ENCODE measurements around the gene C5orf22.
"Not testable (repeated sequence)": the region's sequence is repeated elsewhere in the genome, so short reads cannot be mapped to it uniquely, and the experiment has no call there.

C5orf22 gene

GRCh38 chr5:31556461-31556860, 24.4 kb downstream of the C5orf22 start:
- DNase-seq = no peak

DNA sequence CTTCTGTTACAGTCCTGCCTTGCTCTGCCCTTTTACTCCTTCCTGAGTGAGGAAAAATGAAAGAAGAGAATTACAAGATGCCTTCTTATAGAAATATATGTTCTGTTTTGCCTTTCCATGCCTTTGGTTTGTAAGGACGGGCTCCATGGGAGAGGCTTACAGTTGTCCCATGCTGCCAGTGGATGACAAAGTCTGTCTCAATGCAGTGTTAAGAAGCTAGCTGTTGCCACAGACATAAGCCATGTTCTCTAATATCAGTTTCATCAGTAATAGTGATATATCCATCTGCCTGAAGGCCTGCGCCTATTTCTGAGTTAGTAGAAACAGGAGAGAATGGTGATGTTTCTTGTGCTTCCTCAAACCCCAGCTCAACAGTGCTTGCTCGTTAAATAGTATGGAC, 27.8 kb downstream of the C5orf22 start:
- no peak for DNase-seq

GRCh38 chr5:31561946-31562345, 29.8 kb downstream of the C5orf22 start:
- DNase-seq = no peak

- DNase-seq = no peak
Observed at GRCh38 chr5:31563216-31563615, 31.1 kb downstream of the C5orf22 start.

DNA sequence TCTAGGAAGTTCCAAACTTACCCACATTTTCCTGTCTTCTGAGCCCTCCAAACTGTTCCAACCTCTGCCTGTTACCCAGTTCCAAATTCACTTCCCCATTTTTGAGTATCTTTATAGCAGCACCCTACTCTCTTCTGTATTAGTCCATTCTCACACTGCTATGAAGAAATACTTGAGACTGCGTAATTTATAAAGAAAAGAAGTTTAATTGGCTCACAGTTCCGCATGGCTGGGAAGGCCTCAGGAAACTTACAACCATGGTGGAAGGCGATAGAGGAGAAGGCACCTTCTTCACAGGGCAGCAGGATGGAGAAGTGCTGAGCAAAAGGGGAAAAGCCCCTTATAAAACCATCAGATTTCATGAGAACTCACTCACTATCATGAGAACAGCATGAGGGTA, 34.3 kb downstream of the C5orf22 start:
- not testable (repeated sequence) for DNase-seq

- no peak for DNase-seq
Observed at GRCh38 chr5:31568302-31568835, 36.3 kb downstream of the C5orf22 start.

- no peak for DNase-seq
Observed at GRCh38 chr5:31569068-31569467, 37.0 kb downstream of the C5orf22 start.

DNA sequence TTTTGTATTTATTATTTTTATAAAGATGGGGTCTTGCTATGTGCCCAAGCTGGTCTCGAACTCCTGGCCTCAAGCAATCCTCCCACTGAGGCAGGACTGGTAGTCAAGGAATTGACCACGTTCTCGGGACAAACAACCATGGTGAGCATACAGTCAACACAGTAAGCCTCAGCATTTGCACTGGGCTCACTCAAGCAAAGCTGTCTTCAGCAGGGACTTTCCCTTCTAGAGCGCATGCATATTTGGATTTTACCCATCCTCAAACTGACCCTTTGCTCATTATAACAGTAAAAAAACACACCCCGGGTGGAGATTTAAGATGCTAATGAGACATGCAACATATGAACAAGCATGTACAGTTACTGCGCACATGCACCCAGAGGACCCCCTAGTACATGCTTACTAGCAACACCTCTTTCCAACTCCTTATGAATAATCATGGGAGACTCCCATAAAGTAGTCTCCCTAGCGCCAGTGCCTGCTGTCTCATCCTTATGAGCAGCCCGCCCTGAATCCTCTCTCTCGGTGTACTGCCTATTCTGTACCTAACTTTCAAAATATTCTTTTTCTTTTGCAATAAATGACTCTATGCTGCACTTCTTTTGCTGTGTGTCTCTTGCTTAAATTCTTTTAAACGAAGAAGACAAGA, 41.5 kb downstream of the C5orf22 start:
- no peak for DNase-seq

DNA sequence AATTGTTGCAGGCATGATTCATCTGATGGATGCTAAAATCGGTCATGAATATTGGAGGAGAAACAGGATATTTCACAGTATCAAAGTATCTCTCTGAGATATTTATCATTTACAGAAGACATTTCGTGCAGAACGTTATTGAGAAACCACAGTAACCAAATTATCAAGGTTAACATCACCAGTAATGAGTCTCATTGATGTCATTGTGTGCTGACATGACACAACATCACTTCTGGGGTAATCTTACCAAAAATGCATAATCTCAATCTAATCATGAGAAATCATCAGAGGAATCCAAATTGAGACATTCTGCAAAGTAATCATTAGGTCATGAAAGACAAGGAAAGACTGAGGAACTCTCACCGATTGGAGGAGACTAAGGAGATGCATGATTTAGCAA, 42.7 kb downstream of the C5orf22 start:
- DNase-seq = no peak

DNA sequence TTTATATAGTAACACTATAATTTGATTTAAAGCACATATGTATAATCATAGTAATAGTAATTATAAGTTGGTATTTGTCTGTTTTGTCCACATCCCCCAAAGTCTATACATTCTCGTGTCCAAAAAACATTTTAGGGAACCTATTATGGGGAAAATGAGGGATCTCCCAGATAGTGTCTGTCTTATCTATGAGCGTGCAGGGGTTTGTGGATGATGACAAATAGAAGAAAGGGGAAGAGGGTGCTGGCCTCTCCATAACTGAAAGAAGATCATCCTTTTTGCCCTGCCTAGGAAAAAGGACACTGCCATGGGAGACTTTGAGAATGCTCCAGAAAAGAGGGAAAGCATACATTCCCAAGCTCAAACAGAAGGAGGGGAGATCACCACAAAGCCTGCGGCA, 45.3 kb downstream of the C5orf22 start:
- no peak for DNase-seq

GRCh38 chr5:31579558-31579957, 47.5 kb downstream of the C5orf22 start:
- no peak for DNase-seq

DNA sequence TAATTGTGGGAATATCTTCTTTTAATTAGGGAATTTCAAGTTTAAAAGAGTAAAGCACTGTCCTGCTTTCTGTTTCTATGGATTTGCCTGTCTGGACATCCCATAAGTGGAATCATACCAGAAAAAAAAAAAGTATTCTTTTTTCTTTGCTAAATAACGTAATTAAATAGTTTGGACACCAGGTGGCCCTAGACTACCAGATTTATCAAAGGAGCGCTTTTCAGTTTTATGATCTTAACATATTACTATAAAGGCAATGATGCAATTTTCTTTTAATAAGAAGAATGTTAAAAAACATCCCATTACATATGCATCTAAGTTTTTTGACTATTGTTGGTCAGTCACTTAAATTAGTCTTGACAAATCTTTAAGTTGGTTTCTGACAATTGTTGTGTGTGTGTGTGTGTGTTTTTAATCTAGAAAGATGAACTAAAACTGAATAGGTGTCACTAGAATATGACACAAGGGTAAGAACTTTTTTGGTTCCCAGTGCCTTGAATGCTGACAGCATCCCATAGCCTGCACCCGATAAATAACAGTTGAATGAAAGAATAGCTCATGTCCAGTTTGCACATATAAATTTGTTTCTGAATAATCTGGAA, 49.5 kb downstream of the C5orf22 start:
- no peak for DNase-seq

DNA sequence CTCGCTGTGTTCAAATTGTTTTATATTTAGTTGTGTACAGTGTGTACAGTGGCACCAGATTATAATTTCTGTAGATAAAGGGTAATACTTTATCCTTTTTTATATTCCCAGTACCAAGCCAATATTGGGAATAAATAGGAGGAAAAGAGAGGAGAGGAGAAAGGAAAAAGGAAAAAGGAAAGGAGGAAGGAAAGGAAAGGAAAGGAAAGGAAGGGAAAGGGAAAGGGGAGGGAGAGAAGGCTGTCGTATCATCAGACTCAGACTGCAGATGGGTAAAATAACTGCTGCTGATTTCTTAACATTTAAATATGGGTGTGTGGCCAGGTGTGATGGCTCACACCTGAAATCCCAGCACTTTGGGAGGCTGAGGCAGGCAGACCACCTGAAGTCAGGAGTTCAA, 51.0 kb downstream of the C5orf22 start:
- DNase-seq = no peak

DNA sequence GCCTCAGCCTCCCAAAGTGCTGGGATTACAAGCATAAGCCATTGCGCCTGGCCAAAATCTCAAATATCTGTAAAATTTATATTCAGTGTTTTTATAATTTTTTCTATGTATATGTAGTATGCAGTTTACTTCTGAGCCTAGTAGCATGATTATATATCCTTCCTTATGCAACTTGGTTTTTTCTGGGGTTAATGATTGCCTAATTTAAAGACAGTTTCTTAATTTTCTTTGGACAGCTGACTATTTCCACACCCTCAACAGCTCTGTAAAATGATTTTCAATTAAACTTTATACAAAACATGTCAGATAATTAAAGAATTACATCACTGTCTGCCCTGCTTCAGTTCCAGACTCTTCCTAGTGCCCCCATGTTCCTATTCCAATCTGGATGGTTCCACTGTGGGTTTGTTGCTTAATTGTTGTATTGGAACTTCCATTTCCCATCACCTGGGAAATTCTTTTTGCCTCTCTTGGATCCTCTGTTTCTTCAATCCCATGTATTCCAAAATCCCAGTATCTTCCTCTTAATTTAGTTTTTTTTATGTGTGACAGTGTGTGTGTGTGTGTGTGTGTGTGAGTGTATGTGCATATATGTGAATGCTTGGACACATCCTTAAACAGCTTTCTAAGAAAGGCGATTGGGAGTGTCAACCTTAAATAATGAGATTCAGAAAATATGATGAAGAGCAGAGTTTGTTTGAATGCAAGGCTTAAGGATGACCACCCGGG, 53.2 kb downstream of the C5orf22 start:
- DNase-seq = no peak

- DNase-seq = no peak
Observed at GRCh38 chr5:31585895-31586270, 53.8 kb downstream of the C5orf22 start.

- DNase-seq = no peak
Observed at GRCh38 chr5:31587546-31587945, 55.4 kb downstream of the C5orf22 start.

DNA sequence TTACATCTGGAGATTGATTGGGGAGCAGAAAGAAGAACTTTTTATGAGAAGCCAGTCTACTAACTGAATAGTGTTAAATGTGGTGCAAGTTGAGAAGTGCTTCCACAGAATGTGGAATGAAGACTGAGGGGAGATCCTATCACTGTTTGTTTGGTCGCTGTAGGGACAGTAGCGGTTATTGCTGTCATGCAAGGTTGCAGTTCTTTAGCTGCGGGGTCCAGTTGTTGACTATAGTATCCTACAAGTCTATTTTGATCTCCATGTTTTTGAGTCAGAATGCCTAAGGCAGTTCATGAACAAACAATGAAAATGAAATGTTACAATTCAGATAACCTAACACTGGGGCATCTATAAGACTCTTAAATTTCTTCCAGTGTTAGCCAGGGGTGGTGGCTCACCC, 61.6 kb downstream of the C5orf22 start:
- DNase-seq = no peak

DNA sequence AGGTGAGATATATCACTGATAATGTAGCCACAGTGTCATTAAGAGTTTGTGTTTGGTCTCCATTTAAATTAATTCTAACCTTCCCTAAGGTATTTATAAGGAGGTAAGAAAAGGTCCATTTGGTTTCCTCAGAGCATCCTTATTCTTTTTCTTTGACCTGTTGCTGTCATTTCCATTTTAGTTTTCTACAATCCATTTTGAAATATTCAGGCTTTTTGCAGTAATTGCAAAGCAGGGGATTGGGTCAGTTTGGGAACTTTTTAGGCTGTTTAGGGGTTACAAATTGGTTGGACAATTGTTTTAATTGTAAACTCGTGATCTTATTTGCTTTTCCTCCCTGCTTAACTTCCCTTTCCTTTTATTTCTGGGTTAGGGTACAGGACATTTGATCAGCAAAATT, 64.3 kb downstream of the C5orf22 start:
- no peak for DNase-seq

- no peak for DNase-seq
Observed at GRCh38 chr5:31598640-31599611, 66.8 kb downstream of the C5orf22 start.

GRCh38 chr5:31602305-31602704, 70.2 kb downstream of the C5orf22 start:
- DNase-seq = not testable (repeated sequence)

- DNase-seq = no peak
Observed at GRCh38 chr5:31604240-31604639, 72.1 kb downstream of the C5orf22 start.

DNA sequence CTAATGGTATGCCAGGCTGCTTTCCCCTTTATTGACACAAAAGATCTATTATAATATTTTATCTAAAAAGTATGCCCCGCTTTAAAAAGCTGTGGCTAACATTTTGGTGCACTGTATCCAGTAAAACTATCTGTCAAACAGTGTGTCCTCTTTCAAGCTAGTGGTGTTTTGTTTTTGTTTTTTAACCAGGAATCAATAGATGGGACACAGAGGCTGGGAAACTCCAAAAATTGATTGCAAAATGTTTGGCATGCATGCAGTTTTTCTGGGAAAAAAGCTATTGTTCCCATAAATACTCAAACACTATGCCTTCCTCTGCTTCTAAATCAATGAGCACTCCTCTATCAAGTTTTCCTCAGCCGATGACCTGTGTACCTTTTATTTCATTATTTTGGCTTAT, 72.5 kb downstream of the C5orf22 start:
- DNase-seq = no peak

Measured in NCI-H1048 (cell line).